HG03521 (cell line): ENCODE results near the gene CRTC1.

Source experiments
- ATAC-seq: cut with Tn5 transposase; IDR thresholded peaks from one replicate; pipeline ENCODE4 v1.9.1; 2021; ENCODE audit warnings: mild to moderate bottlenecking, moderate library complexity; ENCODE audit not compliant: unreplicated experiment

Gene CRTC1

DNA sequence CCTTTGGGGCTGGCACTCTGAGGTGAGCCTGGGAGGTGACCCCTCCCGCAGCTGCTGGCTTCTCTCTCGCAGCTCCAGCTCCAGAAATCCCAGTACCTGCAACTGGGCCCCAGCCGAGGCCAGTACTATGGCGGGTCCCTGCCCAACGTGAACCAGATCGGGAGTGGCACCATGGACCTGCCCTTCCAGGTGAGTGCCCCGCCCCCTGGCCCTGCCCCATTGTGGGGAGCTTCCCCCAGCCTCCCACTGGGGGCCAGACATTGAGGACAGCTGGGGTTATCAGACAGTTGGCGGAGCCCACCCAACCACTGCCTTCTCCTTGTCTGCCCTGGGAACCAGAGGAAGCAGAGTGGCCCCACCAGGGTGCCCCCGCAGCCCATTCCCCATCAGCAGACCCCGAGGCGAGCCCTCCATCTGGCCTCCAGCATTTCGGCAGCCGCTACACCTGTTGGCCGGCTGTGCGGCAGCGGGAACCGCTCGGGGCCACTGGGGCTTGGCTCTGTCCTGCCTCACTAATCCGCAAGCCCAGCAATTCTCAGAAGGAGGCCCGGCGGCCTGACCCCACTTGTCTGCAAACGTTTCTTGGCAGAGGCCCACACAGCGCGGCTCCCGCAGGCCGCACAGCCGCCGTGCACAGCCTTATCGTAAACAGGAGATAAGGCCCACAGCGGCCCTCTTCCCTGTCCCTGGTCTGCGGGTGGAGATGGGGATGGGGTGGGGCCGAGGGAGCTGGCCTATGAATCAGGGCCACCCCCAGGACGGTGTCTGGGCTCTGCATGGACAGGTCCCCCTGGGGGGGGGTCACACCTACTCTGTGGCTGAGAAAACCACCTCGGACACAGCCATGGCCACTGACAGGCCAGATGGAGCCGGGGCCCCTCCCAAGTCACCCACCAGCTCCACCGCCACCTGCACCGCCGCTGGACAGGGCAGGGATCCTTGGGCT lies 59.6 kb downstream of the CRTC1 start:
- no peak for ATAC-seq

DNA sequence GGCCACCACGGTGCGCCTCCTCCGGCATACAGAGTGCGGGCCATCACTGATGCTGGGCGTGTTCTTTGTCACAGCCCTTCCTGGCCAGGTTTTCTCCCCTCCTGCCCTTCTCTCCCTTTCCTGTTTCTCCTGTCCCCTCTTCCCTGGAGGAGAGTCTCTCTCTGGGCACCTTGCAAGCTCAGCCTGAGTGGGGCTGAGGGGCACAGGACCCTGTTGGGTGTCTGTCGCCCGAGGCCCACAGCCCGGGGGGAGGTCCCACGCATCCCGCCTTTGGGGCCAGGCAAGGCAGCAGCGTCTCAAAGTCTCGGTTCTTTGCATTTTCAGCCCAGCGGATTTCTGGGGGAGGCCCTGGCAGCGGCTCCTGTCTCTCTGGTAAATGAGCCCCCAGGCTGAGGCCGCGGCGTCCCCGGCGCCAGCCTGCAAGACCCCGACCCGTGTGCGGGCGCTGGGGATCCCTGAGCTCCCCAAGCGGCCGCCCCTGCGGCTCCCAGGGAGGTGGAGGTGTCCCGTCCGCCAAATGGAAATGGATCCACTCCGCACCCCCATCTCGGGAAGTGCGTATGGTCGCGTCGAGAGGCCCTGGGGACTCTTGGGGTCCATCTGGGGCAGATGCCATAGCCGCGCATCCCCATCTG lies 60.4 kb downstream of the CRTC1 start:
- no peak for ATAC-seq

DNA sequence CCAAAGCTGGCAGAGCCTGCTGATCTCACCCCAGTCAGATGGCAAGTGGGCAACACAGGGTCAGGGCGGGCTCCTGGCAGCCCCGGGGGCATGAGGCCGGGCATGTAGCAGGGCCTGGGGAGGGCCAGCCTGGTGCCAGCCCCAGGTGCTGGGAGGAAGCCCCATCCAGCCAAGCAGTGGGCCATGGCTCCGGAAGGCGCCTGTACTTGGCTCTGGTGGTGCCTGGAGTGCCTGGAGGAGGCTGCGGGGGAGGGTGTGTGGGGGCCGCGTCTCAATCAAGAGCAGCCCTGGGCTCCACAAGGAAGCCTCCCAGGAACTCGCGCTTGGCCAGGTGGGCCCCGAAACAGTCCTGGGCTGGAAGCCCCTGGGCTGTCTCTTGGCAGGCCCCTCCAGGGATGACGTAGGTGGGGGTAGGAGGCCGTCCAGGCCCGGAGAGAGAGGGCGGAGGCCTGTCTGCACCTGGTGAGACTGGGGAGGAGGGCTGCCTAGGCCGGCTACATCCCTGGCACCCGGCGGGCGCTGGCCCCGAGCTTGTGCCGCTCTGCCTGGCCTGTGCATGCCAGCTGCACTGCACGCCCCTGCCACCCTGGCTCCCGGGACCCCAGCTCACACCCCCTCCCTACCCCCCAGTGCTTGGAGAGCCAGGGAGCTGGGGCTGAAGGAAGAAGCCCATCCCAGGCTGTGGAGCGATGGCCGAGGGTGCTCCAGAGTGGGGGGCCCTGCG lies 61.7 kb downstream of the CRTC1 start:
- ATAC-seq = no peak

DNA sequence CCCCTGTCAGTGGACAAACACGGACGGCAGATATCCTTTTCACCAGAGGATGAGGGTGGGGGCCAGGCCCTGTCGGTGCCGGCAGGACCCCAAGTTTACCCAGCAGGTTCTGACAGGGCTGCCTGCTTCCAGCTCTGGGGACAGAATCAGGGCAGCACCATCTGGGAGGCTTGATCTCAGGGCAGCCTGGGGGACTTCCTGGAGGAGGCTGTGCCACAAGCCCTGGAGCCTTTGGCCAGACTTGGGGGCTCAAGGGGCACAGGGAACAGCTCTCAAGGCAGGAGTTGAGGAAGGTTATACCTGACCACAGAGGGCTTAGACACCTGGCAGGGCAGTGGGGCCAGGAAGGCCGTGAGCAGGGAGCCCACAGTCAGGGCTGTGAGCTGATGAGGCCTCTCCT lies 62.5 kb downstream of the CRTC1 start:
- ATAC-seq = no peak

DNA sequence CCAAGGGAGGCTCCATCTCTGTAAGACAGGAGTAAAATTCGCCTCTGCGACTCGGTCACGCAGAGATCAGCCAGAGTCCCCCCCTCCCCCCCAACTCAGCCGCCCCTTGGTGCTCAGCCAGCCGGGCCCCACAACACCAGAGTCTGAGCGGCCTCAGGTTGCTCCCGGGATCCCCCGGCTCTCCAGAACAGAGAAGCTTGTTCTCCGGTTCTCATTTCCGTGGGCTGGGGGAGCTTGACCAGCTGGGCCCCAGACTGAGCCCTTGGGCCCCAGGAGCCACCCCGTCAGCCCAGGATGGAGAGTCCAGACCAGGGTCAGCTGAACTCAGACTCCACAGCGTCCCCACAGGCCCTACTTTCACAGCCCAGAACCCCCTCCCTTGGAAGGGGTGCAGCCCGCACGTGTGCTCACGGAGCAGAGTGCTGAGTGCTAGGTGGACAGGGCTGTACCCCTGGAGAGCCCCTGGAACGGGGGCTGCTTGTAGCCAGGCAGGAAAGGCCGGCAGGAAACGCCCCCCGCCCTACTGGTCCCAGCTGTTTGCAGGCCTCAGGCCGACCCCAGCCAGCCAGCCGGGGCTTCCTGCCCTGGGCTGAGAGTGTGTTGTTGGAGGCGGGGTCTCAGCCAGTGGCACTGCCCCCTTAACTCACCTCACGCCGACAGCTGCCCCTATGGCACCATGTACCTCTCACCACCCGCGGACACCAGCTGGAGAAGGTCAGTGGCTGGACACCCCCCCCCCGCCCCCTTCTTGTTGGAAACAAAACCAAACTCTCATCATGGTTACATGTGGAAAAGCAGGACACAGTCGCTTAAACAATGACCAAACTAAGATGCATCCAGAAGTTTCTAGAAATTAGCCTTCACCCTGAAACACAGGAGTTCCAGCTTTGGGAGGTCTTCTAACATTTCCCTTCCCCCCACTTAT lies 63.2 kb downstream of the CRTC1 start:
- ATAC-seq = no peak

DNA sequence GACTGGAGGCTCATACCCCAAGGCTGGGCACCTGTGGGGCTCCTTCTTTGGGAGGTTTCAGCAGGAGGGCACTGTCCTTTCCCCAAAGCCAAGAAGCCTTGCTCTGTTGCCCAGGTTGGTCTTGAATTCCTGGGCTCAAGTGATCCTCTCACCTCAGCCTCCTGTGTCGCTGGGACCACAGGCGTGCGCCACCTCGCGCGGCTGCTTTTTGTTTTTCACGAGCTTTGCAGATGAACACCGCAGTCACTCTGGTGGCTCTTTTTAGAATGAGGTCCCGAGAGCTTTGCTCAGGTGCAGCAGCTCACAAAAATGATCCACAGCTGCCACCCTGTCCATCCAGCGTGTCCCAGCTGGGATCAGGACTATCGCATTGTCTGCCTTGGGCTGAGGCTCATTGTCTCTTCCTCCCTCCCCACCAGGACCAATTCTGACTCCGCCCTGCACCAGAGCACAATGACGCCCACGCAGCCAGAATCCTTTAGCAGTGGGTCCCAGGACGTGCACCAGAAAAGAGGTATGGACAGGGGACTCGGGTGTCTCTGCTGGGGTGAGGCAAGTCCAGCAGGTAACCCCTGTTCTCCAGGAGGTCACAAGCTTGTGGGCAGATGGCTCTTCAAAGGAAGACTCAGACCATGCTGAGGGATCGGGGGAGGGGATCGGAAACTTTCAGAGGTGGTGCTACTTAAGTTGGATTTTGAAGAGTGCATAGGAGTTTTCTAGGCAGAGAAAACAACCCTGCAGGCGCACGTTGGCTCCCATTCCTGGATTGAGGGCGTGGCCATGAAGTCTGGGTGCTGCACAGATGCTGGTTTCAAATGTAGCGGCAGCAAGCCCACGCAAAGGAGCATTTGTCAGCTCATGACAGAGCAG lies 66.1 kb downstream of the CRTC1 start:
- no peak for ATAC-seq

DNA sequence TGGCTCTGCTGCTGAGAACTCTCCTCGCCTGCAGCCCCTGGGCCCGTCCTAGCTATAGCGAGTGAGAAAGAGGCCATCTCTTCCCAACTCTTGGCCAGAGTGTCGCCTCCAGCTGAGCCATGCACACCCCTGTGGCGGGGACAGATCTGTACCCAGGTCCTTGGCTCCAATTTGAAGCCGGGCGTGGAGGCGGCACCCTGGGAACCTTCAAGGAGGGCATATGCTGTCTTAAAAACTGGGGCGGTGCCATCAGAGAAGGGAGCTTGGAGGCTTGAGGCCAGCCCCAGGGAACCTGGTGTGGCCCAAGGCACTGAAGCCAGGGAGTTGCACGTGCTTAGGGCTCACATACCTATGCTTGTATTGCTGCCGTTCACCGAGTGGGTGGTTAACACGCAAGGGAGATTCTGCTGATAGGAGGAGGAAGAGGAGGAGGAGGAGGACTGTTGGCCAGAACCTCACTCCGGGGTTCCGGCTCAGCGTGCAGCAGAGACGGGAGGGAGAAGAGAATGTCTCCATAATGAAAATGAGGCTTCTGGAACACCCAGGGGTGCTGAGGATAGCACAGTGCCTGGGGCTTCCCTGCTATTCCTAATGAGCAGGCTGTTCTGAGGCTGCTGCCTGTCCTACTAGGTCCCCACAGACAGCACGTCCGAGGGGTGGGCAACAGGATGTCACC lies 67.0 kb downstream of the CRTC1 start:
- no peak for ATAC-seq

DNA sequence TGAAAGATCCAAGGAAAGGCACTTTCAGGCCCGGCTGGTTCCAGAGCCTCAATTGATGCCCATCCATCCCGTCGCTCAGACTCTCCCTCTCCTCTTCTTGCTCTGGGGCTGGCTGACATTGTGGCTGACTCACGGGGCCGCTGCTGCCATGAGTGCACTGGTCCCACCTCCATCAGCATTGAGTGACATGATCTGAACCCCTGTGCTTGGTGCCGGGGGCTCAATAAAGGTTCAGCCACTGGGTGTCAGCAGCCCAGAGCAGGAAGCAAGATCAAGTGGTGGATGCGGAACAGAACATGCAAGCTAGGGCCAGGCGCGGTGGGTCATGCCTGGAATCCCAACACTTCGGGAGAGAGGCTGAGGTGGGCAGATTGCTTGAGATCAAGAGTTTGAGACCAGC lies 68.1 kb downstream of the CRTC1 start:
- no peak for ATAC-seq

DNA sequence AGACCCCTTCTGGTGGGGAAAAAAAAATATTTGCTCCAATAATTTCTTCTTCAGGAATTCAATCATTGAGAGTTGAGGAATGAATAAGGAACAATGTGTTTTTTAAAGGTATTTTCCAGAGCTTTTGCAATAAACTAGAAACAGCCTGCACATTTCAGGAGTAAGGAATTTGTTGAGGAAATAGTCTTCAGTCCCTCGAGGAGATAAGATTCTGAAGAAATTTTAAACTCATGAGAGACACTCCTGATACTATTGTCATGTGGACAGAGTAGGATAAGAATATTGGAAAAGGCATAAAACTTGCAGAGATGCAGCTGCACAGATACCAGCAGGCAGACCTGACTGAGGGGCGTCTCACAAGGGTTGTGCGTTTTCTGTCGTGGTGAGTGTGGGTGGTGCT lies 71.0 kb downstream of the CRTC1 start:
- no peak for ATAC-seq

DNA sequence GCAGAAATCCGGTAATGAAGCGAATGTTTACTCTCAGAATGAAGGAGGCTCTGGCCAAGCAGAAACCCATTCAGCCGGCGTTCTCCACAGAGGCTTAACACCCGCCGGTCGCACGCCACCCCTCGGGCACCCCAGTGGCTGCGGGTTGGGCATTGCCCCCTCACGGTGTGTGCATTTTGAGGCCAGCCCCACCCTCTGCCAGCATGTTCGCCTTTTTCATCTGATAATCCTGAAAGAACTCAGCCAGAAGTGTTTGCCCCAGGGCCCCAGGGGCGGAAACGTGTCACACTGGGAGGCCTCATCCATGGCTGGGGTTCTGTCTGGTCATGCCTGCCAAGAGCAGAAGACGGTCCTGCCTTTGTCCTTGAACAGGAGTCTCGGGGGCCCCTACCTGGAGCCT lies 73.4 kb downstream of the CRTC1 start:
- ATAC-seq = no peak

DNA sequence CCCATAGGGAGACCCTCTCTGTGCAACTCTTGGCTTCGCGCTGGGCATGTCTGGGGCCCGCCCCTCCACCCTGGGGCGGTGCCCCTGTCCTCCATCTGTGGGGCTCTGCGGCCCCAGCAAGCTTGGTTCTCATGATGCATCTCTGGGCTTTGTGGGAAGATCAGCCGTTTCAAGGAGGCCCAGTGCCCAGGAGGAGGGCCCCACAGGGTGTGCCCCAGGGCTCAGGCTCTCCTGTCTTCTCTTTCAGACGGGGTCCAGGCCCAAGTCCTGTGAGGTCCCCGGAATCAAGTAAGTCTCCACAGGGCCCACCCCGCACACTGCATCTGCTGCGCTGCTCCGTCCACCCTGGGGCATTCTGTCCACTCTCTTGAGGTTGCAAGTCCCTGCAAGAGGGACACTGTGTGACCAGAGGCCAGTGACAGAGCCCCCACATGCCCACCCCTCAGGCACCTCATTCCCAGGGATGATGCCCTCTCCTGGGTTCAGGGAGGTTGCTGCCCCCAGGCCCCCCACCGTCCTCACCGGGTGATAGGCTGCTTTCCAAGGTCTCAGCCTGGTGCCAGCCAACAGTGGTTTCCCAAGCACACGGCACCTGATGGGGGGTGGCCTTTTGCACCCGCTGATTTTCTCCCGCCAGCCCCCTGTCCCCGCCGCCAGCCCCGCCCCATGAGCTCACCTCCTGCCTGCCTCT lies 76.0 kb downstream of the CRTC1 start:
- no peak for ATAC-seq

DNA sequence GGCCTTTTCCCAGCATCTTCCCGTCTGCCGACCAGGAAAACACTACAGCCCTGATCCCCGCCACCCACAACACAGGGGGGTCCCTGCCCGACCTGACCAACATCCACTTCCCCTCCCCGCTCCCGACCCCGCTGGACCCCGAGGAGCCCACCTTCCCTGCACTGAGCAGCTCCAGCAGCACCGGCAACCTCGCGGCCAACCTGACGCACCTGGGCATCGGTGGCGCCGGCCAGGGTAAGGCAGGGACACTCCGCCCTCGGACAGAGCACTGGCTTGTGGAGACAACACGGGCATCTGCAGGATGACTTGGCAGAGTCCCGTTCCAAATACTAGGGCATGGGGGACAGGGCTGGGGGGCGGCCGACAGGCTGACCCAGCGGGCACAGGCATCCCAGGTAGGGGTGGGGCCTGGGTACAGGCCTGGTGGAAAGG lies 76.5 kb downstream of the CRTC1 start:
- ATAC-seq = no peak

DNA sequence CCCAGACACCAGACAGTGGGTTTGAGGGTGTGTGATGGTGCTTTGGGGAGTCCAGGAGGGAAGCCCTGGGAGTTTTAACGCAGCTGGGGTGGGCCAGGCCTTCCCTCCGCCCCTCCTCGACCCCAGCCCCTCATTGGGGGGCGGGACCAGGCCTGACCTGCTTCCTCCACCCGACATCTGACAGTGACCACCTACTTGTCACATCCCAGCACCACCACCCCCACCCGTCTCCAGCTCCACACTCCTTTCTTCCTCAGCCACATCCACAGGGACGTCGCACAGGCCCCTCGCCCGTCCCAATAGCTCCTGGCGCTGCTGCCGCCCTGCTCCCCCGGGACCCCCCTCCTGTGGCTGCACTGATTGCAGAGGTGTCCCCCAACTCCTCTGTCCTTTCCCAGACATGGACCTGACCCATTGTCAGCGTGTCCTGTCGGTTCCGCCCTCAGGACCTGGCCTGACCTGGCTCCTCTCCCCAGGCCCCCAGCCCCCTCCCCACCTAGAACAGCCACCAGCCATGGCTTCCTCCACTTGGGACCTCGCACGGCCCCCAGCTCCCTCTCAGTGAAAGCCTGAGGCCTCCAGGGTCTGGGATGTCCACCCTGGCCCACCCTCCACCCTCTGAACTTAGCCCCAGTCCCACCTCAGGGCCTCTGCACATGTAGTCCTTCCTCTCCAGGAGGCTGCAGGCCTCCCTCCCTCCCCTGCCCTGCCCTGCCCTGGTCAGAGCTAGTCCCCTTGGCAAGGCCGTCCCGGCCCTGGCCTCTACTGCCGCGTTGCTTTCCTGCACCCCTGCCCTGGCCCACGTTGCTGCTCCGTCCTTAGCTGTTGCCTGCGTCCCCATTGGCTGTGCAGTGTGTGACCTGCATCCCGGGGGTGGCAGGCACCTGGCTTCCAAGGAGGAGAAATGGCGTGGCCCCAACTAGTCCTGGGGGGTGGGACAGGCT lies 77.2 kb downstream of the CRTC1 start:
- ATAC-seq = no peak

DNA sequence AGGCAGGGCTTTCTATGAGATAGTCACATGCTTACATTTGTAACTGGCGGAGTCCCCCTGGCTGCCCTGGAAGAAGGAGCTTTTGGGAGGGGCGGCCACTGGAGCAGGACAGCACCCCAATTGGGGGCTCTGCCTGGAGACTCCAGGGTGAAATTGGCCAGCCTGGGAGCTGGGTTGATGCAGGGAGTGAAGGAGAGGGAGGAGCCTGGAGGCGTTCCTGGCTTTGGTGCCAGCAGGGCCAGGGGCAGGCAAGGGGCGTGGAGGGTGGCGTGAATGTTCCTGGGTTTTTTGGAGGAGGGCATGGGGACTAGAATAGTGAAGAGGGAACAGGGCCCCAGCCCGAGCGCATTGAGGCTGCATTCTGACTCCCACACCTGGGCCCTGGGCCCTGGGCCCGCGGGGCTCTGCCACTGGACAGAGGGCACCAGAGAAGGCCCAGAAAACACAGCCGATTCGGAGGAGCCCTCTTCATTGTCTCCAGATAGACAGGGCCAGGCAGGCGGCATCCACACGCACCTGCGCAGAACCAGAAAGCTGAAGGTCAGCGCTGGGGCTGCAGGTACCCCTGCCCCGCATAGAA lies 78.1 kb downstream of the CRTC1 start:
- no peak for ATAC-seq

DNA sequence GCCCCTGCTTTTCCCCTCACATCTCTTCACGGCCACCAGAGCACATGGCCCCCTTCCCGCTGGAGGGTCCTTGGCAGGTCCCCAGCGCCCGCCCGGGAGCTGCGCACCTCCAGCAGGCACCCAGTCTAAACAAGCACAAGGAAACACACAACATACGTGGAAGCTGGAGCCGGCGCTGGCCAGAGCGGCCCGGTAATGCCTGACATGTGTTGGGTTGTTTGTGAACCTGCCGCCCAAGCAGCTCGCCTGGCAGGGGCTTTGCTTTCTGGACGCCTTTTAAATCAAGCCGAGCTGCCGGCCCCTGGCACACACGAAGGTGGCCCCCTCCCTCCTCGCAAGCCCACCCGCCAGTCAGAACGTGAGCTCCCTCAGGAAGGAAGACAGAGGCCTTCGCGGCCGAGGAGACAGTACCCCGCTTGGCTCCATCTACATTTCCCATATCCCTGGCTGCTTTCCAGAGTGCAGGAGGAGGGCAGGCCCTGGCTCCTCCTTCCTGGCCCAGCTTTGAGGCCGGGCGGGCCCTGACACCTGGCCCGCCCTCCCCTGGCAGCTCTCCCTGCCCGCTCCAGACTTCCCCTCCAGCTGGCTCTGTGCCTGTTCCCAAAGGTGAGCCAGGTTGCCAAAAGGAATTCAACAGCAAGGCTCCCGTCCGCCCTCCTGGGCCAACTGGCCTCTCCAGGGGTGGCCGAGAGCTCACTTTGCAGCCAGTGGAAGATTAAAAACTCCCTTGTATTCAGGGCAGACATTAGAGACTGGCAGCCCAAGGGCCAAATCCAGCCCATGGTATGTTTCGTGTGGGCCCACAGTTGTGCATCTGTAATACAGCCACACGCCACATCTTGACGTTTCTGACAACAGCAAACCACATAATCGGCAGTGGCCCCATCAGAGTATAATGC lies 78.9 kb downstream of the CRTC1 start:
- no peak for ATAC-seq
